Osteoblast (primary cell): Measurements from ENCODE around the gene DAAM2. TPM values are rescaled to one million over a fixed set of nuclear protein-coding genes. Genes with fewer than 3 reads are reported as not detected.

Experiments
- DNase-seq: peaks from one replicate; pipeline ENCODE4 v3.0.0; 2011; ENCODE audit warnings: low spot score, mixed read lengths; ENCODE audit not compliant: insufficient read length; ENCODE audit errors: missing footprints
- H2AFZ ChIP-seq: 2 replicates; pipeline ENCODE4 v1.6.0; 2011; ENCODE audit warnings: mild to moderate bottlenecking, low read length
- H3K27ac ChIP-seq: 2 replicates; pipeline ENCODE4 v1.5.1; 2011; ENCODE audit warnings: mild to moderate bottlenecking, low read depth, low read length, moderate library complexity
- H3K27me3 ChIP-seq: 2 replicates; pipeline ENCODE4 v1.6.0; 2012; ENCODE audit warnings: mild to moderate bottlenecking, control low read depth, inconsistent platforms, low read length, moderate library complexity; ENCODE audit not compliant: insufficient read depth
- H3K36me3 ChIP-seq: 2 replicates; pipeline ENCODE4 v1.5.1; 2011; ENCODE audit warnings: mild to moderate bottlenecking, low read length, control low read depth, moderate library complexity; ENCODE audit not compliant: insufficient read depth
- H3K4me1 ChIP-seq: 2 replicates; pipeline ENCODE4 v1.5.1; 2011; ENCODE audit warnings: mild to moderate bottlenecking, low read length, control low read depth, moderate library complexity; ENCODE audit not compliant: insufficient read depth
- H3K4me2 ChIP-seq: 2 replicates; pipeline ENCODE4 v1.6.0; 2011; ENCODE audit warnings: mild to moderate bottlenecking, low read length; ENCODE audit not compliant: insufficient read depth
- H3K4me3 ChIP-seq: fragments of 200-600 bp; sonication (generic); 3 replicates; pipeline ENCODE4 v1.5.1; 2012; ENCODE audit warnings: mild to moderate bottlenecking, low read length, inconsistent platforms; ENCODE audit not compliant: insufficient read depth
- H3K79me2 ChIP-seq: 2 replicates; pipeline ENCODE4 v1.6.0; 2012; ENCODE audit warnings: mild to moderate bottlenecking, low read length, control low read depth, inconsistent platforms; ENCODE audit not compliant: insufficient read depth
- H3K9me3 ChIP-seq: 2 replicates; pipeline ENCODE4 v1.5.1; 2011; ENCODE audit warnings: low read depth, low read length, control low read depth
- H4K20me1 ChIP-seq: 2 replicates; pipeline ENCODE4 v1.6.0; 2012; ENCODE audit warnings: mild to moderate bottlenecking, low read length, control low read depth; ENCODE audit not compliant: insufficient read depth
- total RNA-seq: library from RNA; depleted of rRNA; stranded (reverse); fragments of >200 nt; gene quantifications from 2 replicates; pipeline ENCODE4 v1.2.3, GENCODE V29; 2012
- TF ChIP-seq, protein P1 (sequence below): IDR thresholded peaks from 2 replicates; pipeline ENCODE4 v1.5.1; 2011; ENCODE audit warnings: mild to moderate bottlenecking, low read depth, low read length, moderate library complexity; ENCODE audit errors: extremely low read depth

Gene DAAM2
- total RNA-seq, 1 donor = 29.0 TPM

- no peaks in the 10 kb centered on the region for H3K36me3 ChIP-seq
- H2AFZ ChIP-seq = no peak overlapping the region
- DNase-seq = no peak
- peaks cover 14% of the 10 kb centered on the region for H3K27me3 ChIP-seq
- H3K4me2 ChIP-seq = no peak overlapping the region
- no peaks in the 10 kb centered on the region for H4K20me1 ChIP-seq
- peaks cover 4% of the 10 kb centered on the region for H3K4me1 ChIP-seq
- H3K4me3 ChIP-seq = no peak overlapping the region
- TF ChIP-seq, protein P1, sequence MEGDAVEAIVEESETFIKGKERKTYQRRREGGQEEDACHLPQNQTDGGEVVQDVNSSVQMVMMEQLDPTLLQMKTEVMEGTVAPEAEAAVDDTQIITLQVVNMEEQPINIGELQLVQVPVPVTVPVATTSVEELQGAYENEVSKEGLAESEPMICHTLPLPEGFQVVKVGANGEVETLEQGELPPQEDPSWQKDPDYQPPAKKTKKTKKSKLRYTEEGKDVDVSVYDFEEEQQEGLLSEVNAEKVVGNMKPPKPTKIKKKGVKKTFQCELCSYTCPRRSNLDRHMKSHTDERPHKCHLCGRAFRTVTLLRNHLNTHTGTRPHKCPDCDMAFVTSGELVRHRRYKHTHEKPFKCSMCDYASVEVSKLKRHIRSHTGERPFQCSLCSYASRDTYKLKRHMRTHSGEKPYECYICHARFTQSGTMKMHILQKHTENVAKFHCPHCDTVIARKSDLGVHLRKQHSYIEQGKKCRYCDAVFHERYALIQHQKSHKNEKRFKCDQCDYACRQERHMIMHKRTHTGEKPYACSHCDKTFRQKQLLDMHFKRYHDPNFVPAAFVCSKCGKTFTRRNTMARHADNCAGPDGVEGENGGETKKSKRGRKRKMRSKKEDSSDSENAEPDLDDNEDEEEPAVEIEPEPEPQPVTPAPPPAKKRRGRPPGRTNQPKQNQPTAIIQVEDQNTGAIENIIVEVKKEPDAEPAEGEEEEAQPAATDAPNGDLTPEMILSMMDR = no peak
- no peaks in the 10 kb centered on the region for H3K9me3 ChIP-seq
- no peak overlapping the region for H3K27ac ChIP-seq
- H3K79me2 ChIP-seq = no peaks in the 10 kb centered on the region
These were observed 153.4 kb downstream of the DAAM2 start for GRCh38 chr6:39945626-39946025.

- Histone ChIP-seq H3K36me3 (no peaks in the 10 kb centered on the region), H3K27ac (no peak overlapping the region), H2AFZ (no peak overlapping the region), H3K4me3 (no peak overlapping the region), H3K79me2 (no peaks in the 10 kb centered on the region), H4K20me1 (no peaks in the 10 kb centered on the region), H3K4me2 (no peak overlapping the region), H3K27me3 (peaks cover 15% of the 10 kb centered on the region), H3K9me3 (no peaks in the 10 kb centered on the region), H3K4me1 (peaks cover 6% of the 10 kb centered on the region)
- no peak for DNase-seq
- TF ChIP-seq, protein P1 = no peak
These were observed 155.5 kb downstream of the DAAM2 start for GRCh38 chr6:39947611-39948068.

GRCh38 chr6:39948199-39948791 is 156.1 kb downstream of the DAAM2 start:
- Histone ChIP-seq H3K36me3 (no peaks in the 10 kb centered on the region), H3K4me1 (peaks cover 6% of the 10 kb centered on the region), H3K79me2 (no peaks in the 10 kb centered on the region), H3K27me3 (peaks cover 21% of the 10 kb centered on the region), H4K20me1 (no peaks in the 10 kb centered on the region), H2AFZ (no peak overlapping the region), H3K9me3 (no peaks in the 10 kb centered on the region), H3K27ac (no peak overlapping the region), H3K4me2 (no peak overlapping the region), H3K4me3 (no peak overlapping the region)
- DNase-seq = no peak
- TF ChIP-seq, protein P1 = no peak

DNA sequence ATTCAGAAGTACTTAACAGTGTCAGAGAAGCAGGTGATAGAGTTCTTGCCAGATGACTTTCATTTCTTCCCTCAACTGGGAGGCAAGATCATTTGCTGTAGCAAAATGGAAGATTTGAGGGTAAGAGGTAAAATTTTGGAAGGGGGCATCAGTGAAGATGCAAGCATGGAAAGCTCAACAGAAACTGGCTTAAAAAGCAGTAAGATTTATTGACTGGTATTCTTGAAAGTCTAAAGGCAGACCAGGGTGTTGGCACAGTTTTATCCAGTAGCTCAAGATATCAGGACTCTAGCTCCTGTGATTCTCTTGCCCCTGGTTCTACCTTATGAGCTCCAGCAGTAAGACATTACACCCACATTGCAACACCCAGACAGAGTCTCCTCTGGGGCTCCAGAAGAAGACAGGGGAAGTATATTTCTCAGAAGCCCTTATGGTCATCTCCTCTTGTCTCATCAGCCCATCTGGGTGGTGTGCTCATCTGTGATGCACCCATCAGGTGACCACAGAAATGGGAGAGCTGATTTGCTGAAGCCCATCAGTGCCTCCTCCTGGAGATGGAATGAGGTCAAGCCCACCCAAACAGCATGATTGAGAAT is 158.0 kb downstream of the DAAM2 start:
- Histone ChIP-seq H3K4me1 (peaks cover 6% of the 10 kb centered on the region), H2AFZ (no peak overlapping the region), H4K20me1 (no peaks in the 10 kb centered on the region), H3K79me2 (no peaks in the 10 kb centered on the region), H3K27me3 (peaks cover 29% of the 10 kb centered on the region), H3K27ac (no peak overlapping the region), H3K4me2 (no peak overlapping the region), H3K9me3 (no peaks in the 10 kb centered on the region), H3K36me3 (no peaks in the 10 kb centered on the region), H3K4me3 (no peak overlapping the region)
- no peak for DNase-seq
- TF ChIP-seq, protein P1 = no peak
